Fibroblast of the aortic adventitia (primary cell): ENCODE data around the gene MARCKS. TPM values are rescaled to one million over a fixed set of nuclear protein-coding genes. Genes with fewer than 3 reads are reported as not detected.

Experiments
- DNase-seq: peaks from one replicate; pipeline ENCODE4 v3.0.0-alpha.2; 2010; ENCODE audit warnings: low read depth
- H3K4me3 ChIP-seq: 2 replicates; pipeline ENCODE4 v1.5.1; 2011; ENCODE audit warnings: low read depth, mild to moderate bottlenecking, control low read depth, low read length, moderate library complexity
- total RNA-seq: library from RNA; depleted of rRNA; stranded (reverse); fragments of >200 nt; gene quantifications from 2 replicates; pipeline ENCODE4 v1.2.3, GENCODE V29; 2012; ENCODE audit warnings: low replicate concordance
- TF ChIP-seq, protein P1 (sequence below): IDR thresholded peaks from 2 replicates; pipeline ENCODE4 v1.5.1; 2011; ENCODE audit warnings: mild to moderate bottlenecking, low read length, control low read depth, inconsistent platforms; ENCODE audit not compliant: insufficient read depth

The MARCKS gene
- total RNA-seq, 1 donor: 122 TPM

GRCh38 chr6:113830140-113830539 is 27.0 kb upstream of the MARCKS start:
- DNase-seq: no peak
- H3K4me3 ChIP-seq: no peak overlapping the region
- TF ChIP-seq, protein P1, sequence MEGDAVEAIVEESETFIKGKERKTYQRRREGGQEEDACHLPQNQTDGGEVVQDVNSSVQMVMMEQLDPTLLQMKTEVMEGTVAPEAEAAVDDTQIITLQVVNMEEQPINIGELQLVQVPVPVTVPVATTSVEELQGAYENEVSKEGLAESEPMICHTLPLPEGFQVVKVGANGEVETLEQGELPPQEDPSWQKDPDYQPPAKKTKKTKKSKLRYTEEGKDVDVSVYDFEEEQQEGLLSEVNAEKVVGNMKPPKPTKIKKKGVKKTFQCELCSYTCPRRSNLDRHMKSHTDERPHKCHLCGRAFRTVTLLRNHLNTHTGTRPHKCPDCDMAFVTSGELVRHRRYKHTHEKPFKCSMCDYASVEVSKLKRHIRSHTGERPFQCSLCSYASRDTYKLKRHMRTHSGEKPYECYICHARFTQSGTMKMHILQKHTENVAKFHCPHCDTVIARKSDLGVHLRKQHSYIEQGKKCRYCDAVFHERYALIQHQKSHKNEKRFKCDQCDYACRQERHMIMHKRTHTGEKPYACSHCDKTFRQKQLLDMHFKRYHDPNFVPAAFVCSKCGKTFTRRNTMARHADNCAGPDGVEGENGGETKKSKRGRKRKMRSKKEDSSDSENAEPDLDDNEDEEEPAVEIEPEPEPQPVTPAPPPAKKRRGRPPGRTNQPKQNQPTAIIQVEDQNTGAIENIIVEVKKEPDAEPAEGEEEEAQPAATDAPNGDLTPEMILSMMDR: no peak

DNA sequence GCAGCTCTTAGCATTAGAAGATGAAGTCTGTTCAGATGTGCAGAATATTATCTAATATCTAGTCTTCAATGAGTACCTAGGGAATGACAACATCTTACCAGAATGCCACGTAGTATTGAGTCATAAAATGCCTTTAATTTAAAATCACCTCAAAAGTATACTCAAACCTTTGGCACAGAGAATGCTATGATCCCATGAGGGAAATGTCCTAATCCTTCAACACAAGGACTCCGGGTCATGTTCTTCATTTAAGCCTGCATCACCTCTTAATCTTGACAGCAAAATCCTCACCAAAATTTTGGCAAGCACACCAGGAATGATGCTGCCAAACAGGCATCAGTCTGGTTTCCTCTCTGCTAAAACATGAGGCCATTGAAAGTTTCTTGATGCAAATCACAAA is 23.6 kb upstream of the MARCKS start:
- H3K4me3 ChIP-seq: no peak overlapping the region
- peak; percentile 79 for DNase-seq
- TF ChIP-seq, protein P1: no peak

- TF ChIP-seq, protein P1: no peak
- no peak for DNase-seq
- H3K4me3 ChIP-seq: no peak overlapping the region
Observed at GRCh38 chr6:113837170-113837569, 20.0 kb upstream of the MARCKS start.

- peak; percentile 72 for DNase-seq
- H3K4me3 ChIP-seq: no peak overlapping the region
- TF ChIP-seq, protein P1: no peak
Observed at GRCh38 chr6:113842165-113842564, 15.0 kb upstream of the MARCKS start.

DNA sequence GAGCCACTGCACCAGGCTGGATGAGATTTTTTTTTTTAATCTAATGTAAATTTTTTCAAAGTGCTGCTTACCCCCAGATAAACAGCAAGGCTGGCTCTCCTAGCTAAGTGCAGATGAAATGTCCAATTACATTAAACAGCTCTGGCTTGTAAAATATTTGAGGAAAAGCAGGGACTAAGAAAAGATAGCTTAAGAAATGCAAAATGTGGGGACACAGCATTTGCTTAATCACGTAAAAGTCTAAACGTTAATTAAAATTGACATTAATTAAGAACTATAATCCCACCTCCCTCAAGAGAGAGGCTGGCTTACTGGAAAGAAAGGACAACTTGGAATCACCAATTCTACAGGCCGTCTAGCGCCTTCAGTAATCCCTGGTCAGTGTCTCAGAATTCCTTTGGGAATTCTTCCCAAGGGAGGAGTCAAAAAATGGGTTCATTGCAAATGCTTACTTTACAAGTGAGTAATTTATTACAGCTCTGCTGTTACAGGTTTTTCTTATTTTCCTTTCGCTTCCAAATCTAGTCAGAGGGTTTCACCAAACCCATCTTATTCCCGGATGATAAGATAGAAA is 13.6 kb upstream of the MARCKS start:
- TF ChIP-seq, protein P1: no peak
- DNase-seq: no peak
- H3K4me3 ChIP-seq: no peak overlapping the region

DNA sequence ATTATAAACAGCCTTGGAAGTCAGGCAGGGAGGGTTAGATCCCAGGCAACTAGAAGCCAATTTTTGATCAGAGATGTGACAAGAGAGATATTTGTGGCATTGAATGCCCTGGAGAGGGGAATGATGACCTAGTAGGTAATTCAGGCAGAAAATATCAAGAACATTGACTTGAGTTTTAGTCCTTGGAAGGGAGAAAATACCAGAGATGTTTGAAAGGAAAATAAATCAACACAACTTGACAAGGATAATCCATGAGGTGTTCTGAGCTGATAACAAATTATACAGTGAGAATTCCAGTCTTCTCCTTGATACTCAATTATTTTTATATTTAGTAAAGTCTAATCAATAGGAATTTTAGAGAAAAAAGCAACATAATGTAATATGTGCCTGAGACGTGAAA is 10.6 kb upstream of the MARCKS start:
- DNase-seq: no peak
- TF ChIP-seq, protein P1: no peak
- H3K4me3 ChIP-seq: no peak overlapping the region

DNA sequence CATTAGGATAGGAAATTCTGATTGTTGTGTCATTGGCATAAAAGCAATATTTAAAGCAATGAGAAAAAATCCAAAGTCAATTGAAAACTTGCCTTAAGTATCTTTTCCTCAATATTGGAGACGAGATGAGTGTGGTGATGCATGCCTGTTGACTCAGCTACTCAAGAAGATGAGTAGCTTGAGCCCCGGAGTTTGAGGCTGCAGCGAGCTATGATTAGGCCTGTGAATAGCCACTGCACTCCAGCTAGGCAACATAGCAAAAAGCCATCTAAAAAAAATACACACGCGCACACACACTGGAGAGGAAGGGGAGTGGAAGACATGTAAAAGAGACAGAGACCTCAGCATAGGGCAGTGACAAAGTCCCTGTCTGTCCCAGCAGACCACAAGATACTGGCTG is 9.7 kb upstream of the MARCKS start:
- TF ChIP-seq, protein P1: no peak
- no peak for DNase-seq
- H3K4me3 ChIP-seq: no peak overlapping the region
